Tongue (tissue), 2 donors: ENCODE results near the gene DENND4A. TPM values are rescaled to one million over a fixed set of nuclear protein-coding genes. Genes with fewer than 3 reads are reported as not detected.
"Not testable (repeated sequence)": the region's sequence is repeated elsewhere in the genome, so short reads cannot be mapped to it uniquely, and the experiment has no call there.

ENCODE experiments used
- DNase-seq: peaks from one replicate; pipeline ENCODE4 v3.0.0-alpha.2; 2015
- total RNA-seq: library from RNA; depleted of rRNA; stranded (reverse); fragments of >200 nt; gene quantifications from one replicate; pipeline ENCODE4 v1.2.3, GENCODE V29; 2014

Gene DENND4A
- total RNA-seq, 1 donor from 2014 or later, result 58.4 TPM

DNA sequence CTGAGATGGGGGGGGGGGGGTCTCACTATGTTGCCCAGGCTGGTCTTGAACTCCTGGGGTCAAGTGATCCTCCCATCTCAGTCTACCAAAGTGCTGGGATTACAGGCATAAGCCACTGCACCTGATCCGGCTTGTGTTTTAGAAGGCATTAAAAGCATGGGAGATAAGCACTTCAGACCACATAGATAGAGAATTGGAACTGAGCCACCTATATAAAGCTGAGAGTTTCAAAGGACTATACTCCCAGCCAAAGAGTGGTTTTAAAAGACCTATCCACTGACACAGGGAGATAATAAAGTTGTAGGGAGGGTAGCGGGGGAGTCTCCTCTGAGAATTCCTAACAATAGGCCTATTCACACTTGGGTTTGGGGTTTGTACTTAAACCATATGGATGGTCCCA, 34.8 kb downstream of the DENND4A start:
- DNase-seq, result no peak

DNA sequence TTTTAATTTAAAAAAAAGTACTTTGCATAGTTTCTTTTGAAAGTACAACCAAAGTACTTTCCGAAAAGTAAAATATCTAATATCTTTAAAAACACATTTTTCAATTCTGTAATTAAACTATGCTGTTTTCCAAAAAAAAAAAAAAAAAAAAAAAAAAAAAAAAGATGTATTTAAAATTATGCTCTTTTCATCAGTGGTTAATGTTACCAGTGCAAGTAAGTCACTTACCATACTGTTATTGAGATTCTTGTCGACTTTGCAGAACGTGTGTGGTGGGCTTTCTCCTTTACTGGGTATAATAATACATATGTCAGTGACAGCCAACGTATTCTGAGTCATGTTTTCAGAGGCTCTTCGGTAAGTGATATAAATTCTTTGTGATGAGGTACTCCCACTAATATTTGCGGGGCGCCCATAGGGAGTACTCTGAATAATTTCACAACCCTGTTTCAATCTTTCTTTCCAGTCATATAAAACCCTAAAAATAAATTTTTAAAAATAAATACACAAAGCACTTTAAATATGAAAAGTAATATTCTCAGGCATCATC, 39.9 kb downstream of the DENND4A start:
- DNase-seq, result no peak

DNA sequence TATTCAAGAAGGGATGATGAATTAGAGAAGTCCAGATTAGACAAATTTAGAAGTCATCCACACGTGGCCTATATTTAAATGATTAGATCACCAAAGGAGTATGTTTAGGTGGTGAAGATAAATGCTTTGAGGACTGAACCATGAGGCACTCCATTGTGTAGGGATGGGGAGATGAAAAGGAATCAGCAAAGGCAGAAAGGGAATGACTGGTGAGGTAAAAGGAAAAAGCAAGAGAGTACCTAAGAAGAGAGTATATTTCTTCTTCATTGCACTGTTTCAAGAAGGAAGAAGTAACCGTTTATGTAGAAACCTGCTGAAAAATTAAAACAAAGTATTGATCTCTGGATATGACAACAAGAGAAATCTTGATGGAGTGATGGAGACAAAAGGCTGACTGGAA, 40.7 kb downstream of the DENND4A start:
- DNase-seq, result no peak

DNA sequence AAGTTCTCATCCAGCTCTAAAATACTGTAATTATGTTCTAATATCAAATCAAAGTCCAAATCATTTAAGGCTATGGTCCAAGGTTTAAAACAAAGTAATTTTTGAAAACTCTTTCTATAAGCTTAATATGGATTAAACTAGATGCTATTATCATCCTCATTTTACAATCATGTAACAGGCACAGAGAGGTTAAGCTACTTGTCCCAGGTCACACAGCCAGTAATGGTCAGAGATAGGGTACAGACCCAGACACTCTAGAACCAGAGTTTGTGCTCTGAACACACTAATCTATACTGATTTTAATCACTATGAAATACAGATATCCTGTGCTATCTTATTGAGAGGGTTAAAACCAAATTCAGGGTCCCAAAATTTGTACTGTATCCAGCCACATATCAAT, 44.8 kb downstream of the DENND4A start:
- no peak for DNase-seq

DNA sequence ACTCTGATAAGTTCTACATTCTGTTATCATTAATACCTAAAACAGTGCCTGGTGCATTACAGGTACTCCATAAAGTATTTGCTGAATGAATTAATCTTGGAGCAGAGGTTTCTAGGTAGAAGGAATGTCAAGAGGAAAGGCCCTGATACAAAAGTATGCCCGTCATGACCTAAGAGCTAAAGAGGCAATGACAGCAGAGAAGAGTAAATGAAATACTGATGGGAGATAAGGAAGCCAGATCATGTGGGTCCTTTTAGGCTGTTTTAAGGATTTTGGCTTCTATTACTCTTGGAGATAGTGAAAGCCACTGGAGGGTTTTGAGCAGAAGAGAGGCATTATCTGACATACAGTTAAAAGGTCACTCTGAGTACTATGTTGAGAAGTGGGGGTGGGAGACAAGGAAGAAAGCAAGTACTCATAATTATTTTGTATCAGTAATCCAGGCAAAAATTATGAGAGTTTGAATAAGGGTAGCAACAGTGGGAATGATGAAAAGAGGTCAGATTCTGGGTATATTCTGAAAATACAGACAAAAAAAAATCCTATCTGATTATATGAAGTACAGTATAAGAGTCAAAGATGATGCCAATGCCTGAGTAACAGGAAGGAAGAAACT, 48.3 kb downstream of the DENND4A start:
- no peak for DNase-seq

DNA sequence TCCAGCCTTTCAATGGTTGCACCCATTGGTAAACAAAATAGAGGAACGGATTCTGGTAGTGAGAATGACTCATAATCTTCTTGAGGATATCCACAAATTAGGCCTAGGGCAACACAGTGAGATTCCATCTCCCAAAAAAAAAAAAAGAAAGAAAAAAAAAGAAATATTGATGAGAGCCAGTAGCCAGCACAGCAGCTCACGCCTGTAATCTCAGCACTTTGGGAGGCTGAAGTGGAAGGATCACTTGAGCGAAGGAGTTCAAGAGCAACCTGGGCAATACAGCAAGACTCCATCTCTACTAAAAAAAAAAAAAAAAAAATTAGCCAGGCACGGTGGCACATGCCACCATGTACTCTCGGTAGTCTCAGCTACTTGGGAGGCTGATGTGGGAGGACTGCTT, 51.9 kb downstream of the DENND4A start:
- DNase-seq, result no peak

DNA sequence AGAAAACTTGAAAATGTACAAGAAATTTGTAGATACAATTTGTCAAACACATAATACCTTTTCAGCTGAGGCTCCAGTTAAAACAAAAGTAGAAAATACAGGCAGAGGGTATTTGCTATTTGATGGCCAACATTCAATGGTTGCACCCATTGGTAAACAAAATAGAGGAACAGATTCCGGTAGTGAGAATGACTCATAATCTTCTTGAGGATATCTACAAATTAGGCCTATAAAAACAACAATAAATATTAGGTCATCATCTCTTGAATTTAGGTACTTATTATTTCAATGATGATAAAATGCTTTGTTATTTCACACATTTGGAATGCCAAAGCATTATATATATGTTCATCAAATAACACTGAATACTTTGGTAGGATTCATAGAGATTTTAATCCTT, 53.4 kb downstream of the DENND4A start:
- no peak for DNase-seq

DNA sequence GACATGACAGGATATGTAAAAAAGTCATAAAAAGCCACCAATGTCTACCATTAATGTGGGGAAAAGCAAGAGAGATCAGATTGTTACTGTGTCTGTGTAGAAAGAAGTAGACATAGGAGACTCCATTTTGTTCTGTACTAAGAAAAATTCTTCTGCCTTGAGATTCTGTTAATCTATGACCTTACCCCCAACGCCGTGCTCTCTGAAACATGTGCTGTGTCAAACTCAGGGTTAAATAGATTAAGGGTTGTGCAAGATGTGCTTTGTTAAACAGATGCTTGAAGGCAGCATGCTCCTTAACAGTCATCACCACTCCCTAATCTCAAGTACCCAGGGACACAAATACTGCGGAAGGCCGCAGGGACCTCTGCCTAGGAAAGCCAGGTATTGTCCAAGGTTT, 58.5 kb downstream of the DENND4A start:
- DNase-seq, result not testable (repeated sequence)

DNA sequence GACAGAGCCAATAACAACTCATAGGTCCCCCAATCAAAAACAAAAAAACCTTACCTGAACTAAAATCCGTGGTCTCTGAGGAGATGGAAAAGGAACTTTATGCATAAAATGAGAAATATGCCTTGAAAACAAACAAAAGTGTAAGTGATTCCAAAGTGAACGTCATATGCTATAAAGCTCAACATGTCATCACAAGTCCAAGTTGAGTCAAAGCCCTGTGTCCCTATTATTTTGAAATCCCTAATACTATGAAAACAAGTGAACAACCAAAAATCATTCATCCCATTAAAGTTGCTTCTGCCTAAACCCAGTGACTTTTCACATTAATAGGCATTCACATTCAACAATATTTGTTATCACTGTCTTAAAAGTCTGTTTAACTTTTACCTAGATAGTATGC, 59.4 kb downstream of the DENND4A start:
- peak; percentile 15 for DNase-seq

DNA sequence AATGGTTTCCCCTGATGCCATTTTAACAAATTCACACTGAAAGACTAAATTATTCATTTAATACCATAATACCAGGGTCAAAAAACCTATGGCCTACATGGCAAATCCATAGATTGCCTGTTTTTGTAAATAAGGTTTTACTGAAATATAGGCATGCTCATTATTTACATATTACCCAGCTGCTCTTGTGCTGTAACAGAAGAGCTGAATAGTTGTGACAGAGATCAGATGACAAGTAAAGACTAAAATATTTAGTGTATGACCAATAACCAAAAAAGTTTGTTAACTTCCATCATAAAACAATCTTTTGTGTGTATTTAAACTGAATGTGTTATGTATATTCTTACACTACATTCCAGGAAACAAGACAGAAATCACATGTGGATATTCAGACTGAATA, 60.2 kb downstream of the DENND4A start:
- DNase-seq, result no peak

DNA sequence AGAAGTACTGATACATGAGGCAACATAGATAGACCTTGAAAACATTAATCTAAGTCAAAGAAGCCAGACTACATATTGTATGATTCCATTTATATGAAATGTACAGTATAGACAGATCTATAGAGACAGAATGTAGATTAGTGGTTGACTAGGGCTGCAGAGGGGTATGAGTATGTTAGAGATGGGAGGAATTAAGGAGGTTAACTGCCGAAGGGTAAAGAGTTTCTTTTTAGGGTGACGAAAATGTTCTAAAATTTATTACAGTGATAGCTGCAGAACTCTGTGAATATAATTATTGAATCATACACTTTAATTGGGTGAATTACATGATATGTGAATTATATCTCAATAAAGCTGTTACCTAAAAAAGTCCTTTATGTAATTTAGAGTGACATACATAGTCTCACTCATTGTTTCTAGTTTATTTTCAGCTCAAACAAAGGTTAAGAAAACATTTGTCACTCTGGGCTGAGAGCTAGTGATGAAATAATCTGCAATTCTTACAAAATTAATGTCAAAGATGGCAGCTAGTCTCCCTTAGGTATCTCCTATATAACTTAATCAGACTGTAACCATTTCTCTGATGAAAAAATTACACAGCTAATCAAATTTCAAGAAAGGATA, 61.4 kb downstream of the DENND4A start:
- DNase-seq, result no peak

DNA sequence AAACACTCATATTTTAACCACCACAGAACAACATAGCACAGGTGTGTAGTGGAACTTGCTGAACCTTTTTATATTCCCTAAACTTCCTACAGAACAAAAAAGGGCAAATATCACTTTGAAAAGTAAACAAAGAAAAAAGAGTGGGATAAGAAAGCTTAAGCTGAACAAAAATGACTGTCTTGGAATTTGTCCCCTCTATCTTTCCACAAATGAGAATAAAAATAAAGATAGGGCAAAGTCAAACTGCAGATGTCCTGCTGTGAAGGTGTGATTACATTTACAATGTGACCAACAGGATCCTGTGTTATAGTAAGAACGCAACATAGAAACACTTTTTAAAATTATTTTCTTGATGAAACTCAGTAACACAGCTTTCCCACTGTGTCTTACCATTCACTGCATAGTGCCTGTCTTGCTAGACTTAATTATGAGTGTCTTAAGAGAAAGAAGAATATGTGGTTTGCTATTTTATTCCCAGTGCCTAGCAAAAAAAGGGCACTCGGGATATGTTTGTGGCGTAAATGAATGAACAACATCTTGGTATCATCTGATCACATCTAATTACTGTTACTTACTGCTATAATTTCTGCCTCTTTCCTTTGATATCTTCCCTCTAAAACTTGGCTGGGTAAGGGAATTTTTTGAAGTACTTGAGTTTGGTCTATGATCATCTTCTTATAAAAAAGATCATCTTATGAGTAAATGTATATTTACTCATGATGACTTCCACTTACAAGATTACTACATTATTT, 67.5 kb downstream of the DENND4A start:
- no peak for DNase-seq

DNA sequence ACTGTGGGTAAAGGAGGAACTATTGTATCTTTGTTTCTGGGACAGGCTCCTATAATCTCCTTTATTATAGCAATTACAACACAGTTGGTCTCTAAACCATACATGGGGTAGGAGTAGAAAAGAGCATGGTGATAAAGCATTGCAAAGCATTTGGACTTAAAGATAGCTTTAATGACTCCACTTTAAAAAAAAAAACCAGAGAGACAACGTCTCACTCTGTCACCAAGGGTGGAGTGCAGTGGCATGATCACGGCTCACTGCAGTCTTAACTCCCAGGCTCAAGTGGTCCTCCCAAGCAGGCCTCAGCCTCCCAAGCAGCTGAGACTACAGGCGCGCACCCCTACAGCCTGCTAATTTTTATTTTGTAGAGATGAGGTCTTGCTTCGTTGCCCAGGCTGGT, 68.2 kb downstream of the DENND4A start:
- no peak for DNase-seq

DNA sequence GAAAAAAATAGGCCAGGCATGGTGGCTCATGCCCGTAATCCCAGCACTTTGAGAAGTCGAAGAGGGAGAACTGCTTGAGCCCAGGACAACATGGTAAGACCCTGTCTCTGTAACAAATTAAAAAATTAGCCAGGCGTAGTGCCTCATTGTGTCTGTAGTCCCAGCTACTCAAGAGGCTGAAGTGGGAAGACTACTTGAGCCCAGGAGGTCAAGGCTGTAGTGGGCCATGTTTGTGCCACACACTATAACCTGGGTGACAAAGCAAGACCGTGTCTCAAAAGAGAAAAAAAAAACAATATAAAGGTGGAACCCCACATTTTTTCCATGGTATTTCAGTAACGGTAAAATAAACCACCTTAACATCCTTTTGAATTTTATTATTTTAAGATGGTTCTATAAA, 69.9 kb downstream of the DENND4A start:
- no peak for DNase-seq

DNA sequence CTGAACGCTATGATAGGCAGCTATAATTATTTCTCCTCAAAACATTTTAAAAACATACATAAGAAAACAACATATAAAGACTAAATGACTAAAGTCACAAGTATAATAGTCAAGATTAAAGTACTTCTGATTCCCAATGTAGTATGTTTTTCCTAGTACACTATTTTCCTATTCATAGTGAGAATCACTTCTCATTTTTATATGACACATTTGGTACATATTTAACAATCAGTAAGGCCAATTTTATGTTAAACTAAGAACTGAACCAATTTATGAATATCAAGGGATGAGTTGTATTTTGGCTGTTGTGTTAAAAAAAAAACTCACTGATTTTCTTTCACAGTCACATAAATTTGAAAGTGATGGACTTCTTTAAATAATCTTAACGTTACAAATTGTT, 79.7 kb downstream of the DENND4A start:
- no peak for DNase-seq

DNA sequence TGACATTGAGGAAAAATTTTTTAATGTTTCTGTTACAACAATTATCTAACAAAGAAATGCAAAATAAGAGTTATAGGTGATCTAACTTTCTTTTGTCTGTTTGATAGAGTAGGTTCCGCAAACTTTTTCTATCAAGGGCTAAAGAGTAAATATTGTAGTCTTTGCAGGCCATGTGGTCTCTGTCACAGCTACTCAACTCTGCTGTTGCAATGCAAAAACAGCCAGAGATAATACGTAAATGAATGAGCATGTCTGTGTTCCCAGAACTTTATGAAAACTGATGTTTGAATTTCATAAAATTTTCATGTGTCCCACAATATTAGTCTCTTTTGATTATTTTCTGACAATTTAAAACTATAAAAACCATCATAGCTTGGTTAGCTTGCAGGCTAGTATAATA, 97.0 kb downstream of the DENND4A start:
- DNase-seq, result no peak

DNA sequence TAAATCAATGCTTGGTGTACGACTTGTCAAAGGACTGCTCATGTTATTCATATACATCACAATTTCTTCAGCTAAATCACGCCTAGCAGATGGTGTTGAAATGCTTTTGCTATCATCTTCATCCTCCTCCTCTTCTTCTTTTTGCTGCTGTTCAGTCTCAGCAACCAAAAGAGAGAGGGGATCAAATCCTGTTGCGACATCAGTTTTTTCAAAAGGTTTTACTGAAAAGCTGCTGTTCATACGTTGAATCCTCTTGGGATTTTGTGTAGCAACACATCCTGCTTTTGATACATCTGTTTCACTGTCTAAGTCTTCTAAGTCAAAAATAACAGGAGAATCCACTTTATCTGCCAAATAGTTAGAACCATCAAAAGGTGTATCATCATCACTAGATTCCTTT, 101.3 kb downstream of the DENND4A start:
- no peak for DNase-seq

DNA sequence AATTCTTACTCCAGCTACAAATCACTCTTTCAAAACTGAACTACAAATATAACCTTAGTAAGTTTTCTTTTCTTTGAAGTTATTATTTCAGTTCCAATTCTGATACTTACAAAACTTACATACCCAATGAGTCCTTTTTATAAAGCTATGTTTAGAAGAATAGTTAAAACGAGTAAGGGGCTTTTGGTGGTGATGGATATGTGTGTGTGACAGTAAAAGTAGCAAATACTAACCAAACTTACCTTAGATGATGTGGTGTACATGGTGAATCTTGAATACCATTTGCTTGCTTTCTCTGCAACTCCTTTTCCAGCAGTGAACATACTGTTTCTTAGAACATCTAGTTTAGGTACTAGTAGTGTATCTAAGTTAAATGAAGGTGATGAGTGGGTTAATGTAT, 101.9 kb downstream of the DENND4A start:
- no peak for DNase-seq

DNA sequence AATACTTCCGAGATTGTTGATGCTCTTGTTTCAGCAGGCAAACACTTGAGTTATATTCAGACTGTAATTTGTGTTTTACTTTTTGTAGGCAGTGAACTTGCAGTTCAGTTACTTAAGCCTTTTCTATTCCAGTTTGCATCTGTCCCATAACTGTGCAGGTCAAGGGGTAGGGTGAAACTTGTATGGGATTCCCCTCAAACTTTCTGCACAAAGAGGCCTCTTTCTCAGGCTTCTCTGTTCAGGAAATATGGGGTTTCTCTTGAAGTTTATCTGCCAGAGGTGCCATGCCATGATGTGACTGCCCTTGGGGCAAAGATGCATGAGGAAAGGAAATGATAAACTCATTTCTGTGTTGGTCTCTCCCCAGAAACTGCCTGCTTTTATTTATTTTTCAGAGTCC, 103.6 kb downstream of the DENND4A start:
- no peak for DNase-seq

DNA sequence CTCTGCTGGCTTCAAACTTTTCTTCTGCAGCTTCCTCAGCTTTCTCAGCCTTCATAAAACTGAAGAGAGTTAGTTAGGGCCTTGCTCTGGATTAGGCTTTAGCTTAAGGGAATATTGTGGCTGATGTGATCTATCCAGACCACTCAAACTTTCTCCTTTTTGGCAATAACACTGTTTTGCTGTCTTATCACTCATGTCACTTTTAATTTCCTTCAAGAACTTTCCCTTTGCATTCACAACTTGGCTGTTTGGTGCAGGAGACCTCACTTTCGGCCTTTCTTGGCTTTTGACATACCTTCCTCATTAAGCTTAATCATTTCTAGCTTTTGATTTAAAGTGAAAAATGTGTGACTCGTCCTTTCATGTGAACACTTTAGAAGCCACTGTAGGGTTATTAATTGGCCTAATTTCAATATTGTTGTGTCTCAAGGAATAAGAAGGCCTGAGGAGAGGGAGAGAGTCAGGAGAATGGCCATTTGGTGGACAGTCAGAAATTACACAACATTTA, 109.6 kb downstream of the DENND4A start:
- DNase-seq, result no peak

DNA sequence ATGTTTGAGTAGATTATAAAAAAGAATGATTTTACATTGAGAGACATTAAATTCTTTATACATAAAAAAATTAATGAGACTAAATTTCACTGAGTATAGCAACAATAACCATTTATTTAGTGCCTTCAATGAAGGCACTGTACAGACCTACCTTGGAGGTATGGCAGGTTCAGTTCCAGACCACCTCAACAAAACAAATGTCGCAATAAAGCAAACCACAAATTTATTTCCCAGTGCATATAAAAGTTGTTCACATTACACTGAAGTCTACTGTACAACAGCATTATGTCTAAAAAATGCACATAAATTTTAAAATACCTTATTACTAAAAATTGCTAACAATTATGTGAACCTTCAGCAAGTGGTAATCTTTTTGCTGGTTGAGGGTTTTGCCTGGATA, 111.5 kb downstream of the DENND4A start:
- DNase-seq, result no peak

DNA sequence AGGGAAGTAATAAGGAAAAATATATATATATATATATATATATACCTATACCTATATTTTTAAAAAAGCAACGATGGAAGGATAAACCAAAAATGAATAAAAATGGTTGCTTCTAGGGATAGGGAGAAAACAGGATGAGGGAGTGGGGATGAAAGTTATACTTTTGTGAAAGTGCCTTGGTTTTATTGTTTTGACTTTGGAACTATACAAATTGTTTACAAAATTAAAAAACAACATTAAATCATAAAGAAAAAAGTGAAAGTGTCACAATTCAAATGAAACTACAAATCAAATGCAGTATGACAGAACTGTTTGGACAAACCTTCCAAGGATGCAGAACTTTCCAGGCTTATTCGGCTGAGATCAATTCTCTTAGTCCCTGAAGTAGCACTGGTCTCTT, 116.0 kb downstream of the DENND4A start:
- DNase-seq, result no peak

DNA sequence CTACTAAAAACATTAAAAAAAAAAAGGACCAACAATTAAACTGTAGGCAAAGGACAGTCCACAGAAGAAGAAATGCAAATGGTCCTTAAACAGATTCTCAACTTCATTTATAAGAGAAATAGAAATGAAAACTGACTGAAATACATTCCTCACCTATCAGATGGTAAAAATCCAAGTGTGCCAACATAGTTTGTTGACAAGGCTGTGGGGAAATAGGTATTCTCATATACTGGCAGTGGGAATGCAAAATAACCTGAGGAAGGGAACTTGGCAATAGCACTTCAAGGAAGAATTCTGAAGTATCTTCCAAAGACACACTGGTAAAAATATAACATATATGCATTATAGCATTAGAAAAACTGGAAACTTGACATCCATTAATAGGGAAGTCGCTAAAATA, 116.5 kb downstream of the DENND4A start:
- DNase-seq, result no peak
